Measurements from ENCODE around the gene PLA1A. TPM values are rescaled to one million over a fixed set of nuclear protein-coding genes. Genes with fewer than 3 reads are reported as not detected.
A peak's percentile ranks its signal among the peaks of the same experiment; 100 is the strongest.

PLA1A gene
- total RNA-seq, 4 donors from 2014 or later: 0.97 to 9.6 (median 3.2) TPM

- no peaks in the 10 kb centered on the region for H3K27me3 ChIP-seq
- H3K4me3 ChIP-seq: no peak overlapping the region
- H3K27ac ChIP-seq: peak overlapping the region; percentile 94 to 96 (median 95)
- H3K4me1 ChIP-seq: peaks cover 54 to 73% of the 10 kb centered on the region in 2 donors
- TF ChIP-seq POLR2A (IDR thresholded peaks at IDR 0.05) (no peak), CTCF (IDR thresholded peaks at IDR 0.05 in 4 of 5, conservative IDR thresholded peaks at IDR 0.05 in 1 of 5) (no peak)
- in situ Hi-C loops (cut with MboI; ENCODE audit: low sequenced_read_pairs in 4 of 4): no loop called here
- no peaks in the 10 kb centered on the region for H3K9me3 ChIP-seq
- ATAC-seq (no peak), DNase-seq (no peak)
- intact Hi-C loops (cut with DNase I; ENCODE audit: low total_unique reads): no loop called here
- H3K36me3 ChIP-seq: peaks cover 0 to 5% of the 10 kb centered on the region in 2 donors
Measured at GRCh38 chr3:119643528-119643927, 45.8 kb downstream of the PLA1A start.

GRCh38 chr3:119644481-119644880, 46.8 kb downstream of the PLA1A start:
- Histone ChIP-seq H3K4me3 (no peak overlapping the region), H3K27me3 (no peaks in the 10 kb centered on the region), H3K9me3 (no peaks in the 10 kb centered on the region), H3K36me3 (peaks cover 0 to 9% of the 10 kb centered on the region in 2 donors), H3K27ac (peak overlapping the region; percentile 94 to 96 (median 95)), H3K4me1 (peaks cover 57 to 76% of the 10 kb centered on the region in 2 donors)
- TF ChIP-seq POLR2A (IDR thresholded peaks at IDR 0.05) (no peak), CTCF (IDR thresholded peaks at IDR 0.05 in 4 of 5, conservative IDR thresholded peaks at IDR 0.05 in 1 of 5) (no peak)
- ATAC-seq (no peak), DNase-seq (no peak)
- intact Hi-C loops (cut with DNase I; ENCODE audit: low total_unique reads) (no loop called here), in situ Hi-C loops (cut with MboI; ENCODE audit: low sequenced_read_pairs in 4 of 4) (no loop called here)

GRCh38 chr3:119645813-119646212, 48.1 kb downstream of the PLA1A start:
- Histone ChIP-seq H3K27me3 (no peaks in the 10 kb centered on the region), H3K4me3 (no peak overlapping the region), H3K9me3 (no peaks in the 10 kb centered on the region), H3K36me3 (peaks cover 0 to 9% of the 10 kb centered on the region in 2 donors), H3K27ac (peak overlapping the region; percentile 94 to 96 (median 95)), H3K4me1 (peaks cover 63 to 85% of the 10 kb centered on the region in 2 donors)
- DNase-seq: no peak
- no peak for TF ChIP-seq CTCF (IDR thresholded peaks at IDR 0.05 in 4 of 5, conservative IDR thresholded peaks at IDR 0.05 in 1 of 5)
- no peak for TF ChIP-seq POLR2A (IDR thresholded peaks at IDR 0.05)
- intact Hi-C loops (cut with DNase I; ENCODE audit: low total_unique reads): no loop called here
- in situ Hi-C loops (cut with MboI; ENCODE audit: low sequenced_read_pairs in 4 of 4): no loop called here
- no peak for ATAC-seq

GRCh38 chr3:119647171-119647570, 49.5 kb downstream of the PLA1A start:
- no peak for TF ChIP-seq CTCF (IDR thresholded peaks at IDR 0.05 in 4 of 5, conservative IDR thresholded peaks at IDR 0.05 in 1 of 5)
- TF ChIP-seq POLR2A (IDR thresholded peaks at IDR 0.05): peak in 1 of 2 donors; percentile 49
- H3K36me3 ChIP-seq: peaks cover 0 to 4% of the 10 kb centered on the region in 2 donors
- peak; percentile 19 to 43 for ATAC-seq

More at GRCh38 chr3:119647171-119647570, 49.5 kb downstream of the PLA1A start:
- peak overlapping the region; percentile 94 to 96 (median 95) for H3K27ac ChIP-seq
- no peaks in the 10 kb centered on the region for H3K27me3 ChIP-seq
- no peaks in the 10 kb centered on the region for H3K9me3 ChIP-seq
- in situ Hi-C loops (cut with MboI; ENCODE audit: low sequenced_read_pairs in 4 of 4): no loop called here
- H3K4me3 ChIP-seq: no peak overlapping the region
- intact Hi-C loops (cut with DNase I; ENCODE audit: low total_unique reads): no loop called here
- no peak for DNase-seq
- H3K4me1 ChIP-seq: peaks cover 76 to 95% of the 10 kb centered on the region in 2 donors

All from gastrocnemius medialis (tissue), 4 donors.